ENCODE results near the gene RNASET2.
"Not testable (repeated sequence)": the region's sequence is repeated elsewhere in the genome, so short reads cannot be mapped to it uniquely, and the experiment has no call there.

Gene RNASET2

DNA sequence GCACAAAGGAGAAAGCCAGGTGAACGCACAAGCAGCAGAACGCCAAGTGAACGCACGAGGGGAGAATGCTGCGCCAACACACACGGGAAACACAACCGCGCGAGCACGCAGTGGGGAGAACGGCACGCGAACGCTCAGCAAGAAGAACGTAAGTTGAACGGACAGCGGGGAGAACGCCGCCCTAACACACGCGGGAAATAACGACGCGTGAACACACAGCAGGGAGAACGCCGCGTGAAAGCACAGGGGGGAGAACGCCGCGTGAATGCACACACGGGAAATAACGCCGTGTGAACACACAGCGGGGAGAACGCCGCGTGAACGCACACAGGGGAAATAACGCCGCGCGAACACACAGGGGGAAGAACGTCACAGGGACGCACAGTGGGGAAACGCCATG lies 54.7 kb downstream of the RNASET2 start:
- no peak for DNase-seq (ENCODE audit: low read depth, low spot score)
- Histone ChIP-seq H3K4me3 (no peak overlapping the region), H3K36me3 (ENCODE audit: insufficient read depth, low read length) (no peaks in the 10 kb centered on the region), H3K9me3 (ENCODE audit: low read depth, low read length) (no peaks in the 10 kb centered on the region), H3K27ac (no peak overlapping the region), H3K9ac (ENCODE audit: insufficient read length) (no peak overlapping the region)
- no peak for TF ChIP-seq FOXP2 (optimal IDR thresholded peaks at IDR 0.05; ENCODE audit: control extremely low read depth, extremely low read length, insufficient read depth)
- TF ChIP-seq POLR2AphosphoS5 (IDR thresholded peaks at IDR 0.05; ENCODE audit: borderline replicate concordance, low read depth, low read length): no peak
- no peak for TF ChIP-seq EZH2 (IDR thresholded peaks at IDR 0.05)

DNA sequence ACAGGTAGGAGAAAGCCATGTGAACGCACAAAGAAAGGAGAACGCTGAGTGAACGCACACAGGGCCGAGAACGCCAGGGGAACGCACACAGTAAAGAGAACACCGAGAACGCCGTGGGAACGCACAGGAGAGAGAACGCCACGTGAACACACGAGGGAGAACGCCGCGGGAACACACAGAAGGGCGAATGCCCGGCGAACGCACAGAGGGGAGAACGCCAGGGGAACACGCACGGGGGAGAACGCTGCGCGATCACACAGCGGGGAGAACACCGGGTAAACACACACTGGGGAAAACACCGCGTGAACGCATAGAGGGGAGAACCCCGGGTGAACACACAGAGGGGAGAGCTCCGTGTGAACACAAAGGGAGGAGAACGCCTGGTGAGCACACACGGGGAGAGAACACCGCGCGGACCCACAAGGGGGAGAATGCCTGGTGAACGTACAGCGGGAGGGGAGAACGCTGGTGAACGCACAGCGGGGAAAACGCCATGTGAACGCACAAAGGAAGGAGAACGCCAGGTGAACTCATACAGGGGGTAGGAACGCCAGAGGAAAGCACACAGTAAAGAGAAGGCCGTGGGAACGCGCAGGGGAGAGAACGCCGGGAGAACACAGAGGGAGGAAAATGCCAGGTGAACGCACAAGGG lies 55.3 kb downstream of the RNASET2 start:
- no peak overlapping the region for H3K4me3 ChIP-seq
- H3K36me3 ChIP-seq (ENCODE audit: insufficient read depth, low read length): no peaks in the 10 kb centered on the region
- no peak for TF ChIP-seq FOXP2 (optimal IDR thresholded peaks at IDR 0.05; ENCODE audit: control extremely low read depth, extremely low read length, insufficient read depth)
- TF ChIP-seq EZH2 (IDR thresholded peaks at IDR 0.05): no peak
- TF ChIP-seq POLR2AphosphoS5 (IDR thresholded peaks at IDR 0.05; ENCODE audit: borderline replicate concordance, low read depth, low read length): no peak
- H3K27ac ChIP-seq: no peak overlapping the region
- H3K9me3 ChIP-seq (ENCODE audit: low read depth, low read length): no peaks in the 10 kb centered on the region
- H3K9ac ChIP-seq (ENCODE audit: insufficient read length): no peak overlapping the region
- DNase-seq (ENCODE audit: low read depth, low spot score): no peak

DNA sequence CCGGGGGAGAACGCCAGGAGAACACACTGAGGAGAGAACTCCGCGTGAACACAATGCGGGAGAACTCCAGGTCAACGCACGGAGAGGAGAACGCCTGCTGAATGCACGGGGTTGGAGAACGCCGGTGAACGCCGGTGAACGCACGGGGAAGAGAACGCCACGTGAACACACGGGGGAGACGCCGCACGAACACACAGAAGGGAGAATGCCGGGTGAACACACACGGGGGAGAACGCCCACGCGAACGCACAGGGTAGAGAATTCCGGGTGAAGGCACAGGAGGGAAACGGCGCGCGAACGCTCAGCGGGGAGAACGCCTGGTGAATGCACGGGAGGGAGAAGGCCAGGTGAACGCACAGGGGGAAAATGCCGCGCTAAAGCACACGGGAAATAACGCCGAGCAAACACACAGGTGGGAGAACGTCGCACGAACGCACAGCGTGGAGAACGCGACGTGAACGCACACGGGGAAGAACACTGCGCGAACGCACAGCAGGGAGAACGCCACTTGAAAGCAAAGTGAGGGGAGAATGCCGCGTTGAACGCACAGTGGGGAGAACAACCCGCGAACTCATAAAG lies 56.1 kb downstream of the RNASET2 start:
- H3K36me3 ChIP-seq (ENCODE audit: insufficient read depth, low read length): no peaks in the 10 kb centered on the region
- DNase-seq (ENCODE audit: low read depth, low spot score): no peak

DNA sequence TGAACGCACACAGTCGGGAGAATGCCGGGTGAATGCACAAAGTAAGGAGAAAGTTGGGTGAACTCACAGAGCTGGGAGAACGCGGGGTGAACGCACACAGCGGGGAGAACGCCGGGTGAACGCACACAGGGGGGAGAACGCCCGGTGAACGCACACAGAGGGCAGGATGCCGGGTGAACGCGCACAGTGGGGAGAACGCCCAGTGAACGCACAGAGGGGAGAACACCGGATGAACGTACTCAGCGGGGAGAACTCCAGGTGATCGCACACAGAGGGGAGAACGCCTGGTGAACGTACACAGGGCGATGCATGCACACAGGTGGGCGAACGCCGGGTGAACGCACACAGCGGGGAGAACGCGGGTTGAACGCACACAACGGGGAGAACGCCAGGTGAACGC lies 57.4 kb downstream of the RNASET2 start:
- Histone ChIP-seq H3K36me3 (ENCODE audit: insufficient read depth, low read length) (no peaks in the 10 kb centered on the region), H3K4me3 (no peak overlapping the region), H3K27ac (no peak overlapping the region), H3K9ac (ENCODE audit: insufficient read length) (no peak overlapping the region), H3K9me3 (ENCODE audit: low read depth, low read length) (no peaks in the 10 kb centered on the region)
- TF ChIP-seq FOXP2 (optimal IDR thresholded peaks at IDR 0.05; ENCODE audit: control extremely low read depth, extremely low read length, insufficient read depth) (no peak), POLR2AphosphoS5 (IDR thresholded peaks at IDR 0.05; ENCODE audit: borderline replicate concordance, low read depth, low read length) (no peak), EZH2 (IDR thresholded peaks at IDR 0.05) (no peak)
- DNase-seq (ENCODE audit: low read depth, low spot score): no peak

More for the DNA sequence above, 56.1 kb downstream of the RNASET2 start:
- no peak overlapping the region for H3K4me3 ChIP-seq
- TF ChIP-seq POLR2AphosphoS5 (IDR thresholded peaks at IDR 0.05; ENCODE audit: borderline replicate concordance, low read depth, low read length) (no peak), EZH2 (IDR thresholded peaks at IDR 0.05) (no peak)
- H3K9me3 ChIP-seq (ENCODE audit: low read depth, low read length): no peaks in the 10 kb centered on the region
- H3K27ac ChIP-seq: no peak overlapping the region
- no peak overlapping the region for H3K9ac ChIP-seq (ENCODE audit: insufficient read length)

DNA sequence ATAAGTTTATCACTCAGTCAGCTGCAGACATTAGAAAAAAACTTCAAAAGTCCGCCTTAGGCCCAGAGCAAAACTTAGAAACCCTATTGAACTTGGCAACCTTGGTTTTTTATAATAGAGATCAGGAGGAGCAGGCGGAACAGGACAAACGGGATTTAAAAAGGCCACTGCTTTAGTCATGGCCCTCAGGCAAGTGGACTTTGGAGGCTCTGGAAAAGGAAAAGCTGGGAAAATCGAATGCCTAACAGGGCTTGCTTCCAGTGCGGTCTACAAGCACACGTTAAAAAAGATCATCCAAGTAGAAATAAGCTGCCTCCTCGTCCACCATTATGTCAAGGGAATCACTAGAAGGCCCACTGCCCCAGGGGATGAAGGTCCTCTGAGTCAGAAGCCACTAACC lies 61.7 kb downstream of the RNASET2 start:
- H3K9ac ChIP-seq (ENCODE audit: insufficient read length); DNase-seq (ENCODE audit: low read depth, low spot score); H3K27ac ChIP-seq; H3K9me3 ChIP-seq (ENCODE audit: low read depth, low read length); H3K36me3 ChIP-seq (ENCODE audit: insufficient read depth, low read length); H3K4me3 ChIP-seq: not testable (repeated sequence)

DNA sequence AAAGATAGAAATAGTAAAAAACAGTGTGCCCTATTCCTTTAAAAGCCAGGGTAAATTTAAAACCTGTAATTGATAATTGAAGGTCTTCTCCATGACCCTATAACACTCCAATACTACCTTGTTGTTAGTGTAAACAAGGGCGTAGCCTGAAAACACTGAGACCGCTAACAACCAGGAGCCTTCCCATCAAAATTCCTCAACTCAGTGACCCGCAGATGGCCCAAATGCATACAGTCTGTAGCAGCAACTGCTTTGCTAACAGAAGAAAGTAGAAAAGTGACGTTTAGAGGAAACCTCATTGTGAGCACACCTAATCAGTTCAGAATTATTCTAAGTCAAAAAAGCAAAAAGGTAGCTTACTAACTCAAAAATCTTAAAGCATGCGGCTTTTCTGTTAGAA lies 63.9 kb downstream of the RNASET2 start:
- H3K9ac ChIP-seq (ENCODE audit: insufficient read length): not testable (repeated sequence)

DNA sequence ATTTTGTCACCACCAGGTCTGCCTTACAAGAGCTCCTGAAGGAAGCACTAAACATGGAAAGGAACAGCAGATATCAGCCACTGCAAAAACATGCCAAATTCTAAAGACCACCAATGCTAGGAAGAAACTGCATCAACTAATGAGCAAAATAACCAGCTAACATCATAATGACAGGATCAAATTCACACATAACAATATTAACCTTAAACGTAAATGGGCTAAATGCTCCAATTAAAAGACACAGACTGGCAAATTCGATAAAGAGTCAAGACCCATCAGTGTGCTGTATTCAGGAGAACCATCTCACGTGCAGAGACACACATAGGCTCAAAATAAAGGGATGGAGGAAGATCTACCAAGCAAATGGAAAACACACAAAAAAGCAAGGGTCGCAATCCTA lies 69.6 kb downstream of the RNASET2 start:
- H3K36me3 ChIP-seq (ENCODE audit: insufficient read depth, low read length); H3K4me3 ChIP-seq; H3K27ac ChIP-seq; H3K9ac ChIP-seq (ENCODE audit: insufficient read length); DNase-seq (ENCODE audit: low read depth, low spot score); H3K9me3 ChIP-seq (ENCODE audit: low read depth, low read length): not testable (repeated sequence)

More for the DNA sequence above, 63.9 kb downstream of the RNASET2 start:
- not testable (repeated sequence) for H3K36me3 ChIP-seq (ENCODE audit: insufficient read depth, low read length); H3K9me3 ChIP-seq (ENCODE audit: low read depth, low read length); H3K27ac ChIP-seq; DNase-seq (ENCODE audit: low read depth, low spot score); H3K4me3 ChIP-seq

DNA sequence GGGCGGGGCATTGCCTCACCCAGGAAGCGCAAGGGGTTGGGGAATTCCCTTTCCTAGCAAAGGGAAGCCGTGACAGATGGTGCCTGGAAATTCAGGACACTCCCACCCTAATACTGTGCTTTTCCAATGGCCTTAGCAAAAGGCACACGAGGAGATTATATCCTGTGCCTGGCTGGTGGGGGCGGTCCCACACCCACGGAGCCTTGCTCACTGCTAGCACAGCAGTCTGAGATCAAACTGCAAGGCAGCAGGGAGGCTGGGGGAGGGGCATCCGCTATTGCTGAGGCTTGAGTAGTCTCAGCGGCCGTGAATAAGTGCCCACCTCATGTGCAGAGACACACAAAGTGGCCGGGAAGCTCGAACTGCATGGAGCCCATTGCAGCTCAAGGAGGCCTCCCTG lies 71.4 kb downstream of the RNASET2 start:
- not testable (repeated sequence) for H3K9me3 ChIP-seq (ENCODE audit: low read depth, low read length); H3K9ac ChIP-seq (ENCODE audit: insufficient read length); DNase-seq (ENCODE audit: low read depth, low spot score)

DNA sequence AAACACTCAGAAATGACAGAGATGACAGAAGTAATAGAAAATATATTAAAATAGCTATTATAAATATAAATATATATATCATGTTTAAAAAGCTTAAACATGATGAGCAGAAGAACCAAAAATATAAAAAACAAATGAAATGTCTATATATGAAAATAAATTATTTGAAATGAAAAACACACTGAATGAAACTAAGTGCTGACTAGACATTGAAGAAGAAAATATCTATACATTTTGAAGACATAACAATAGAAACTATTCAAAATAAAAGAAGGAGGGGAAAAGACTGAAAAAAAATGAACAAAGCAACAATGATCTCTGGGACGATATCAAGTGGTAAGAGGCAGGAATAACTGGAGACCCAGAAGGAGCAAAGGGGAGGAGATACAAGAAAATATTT lies 76.8 kb downstream of the RNASET2 start:
- H3K9me3 ChIP-seq (ENCODE audit: low read depth, low read length): no peaks in the 10 kb centered on the region; the same call in 1 of the 2 replicates
- no peaks in the 10 kb centered on the region for H3K36me3 ChIP-seq (ENCODE audit: insufficient read depth, low read length)
- H3K4me3 ChIP-seq: no peak overlapping the region
- DNase-seq (ENCODE audit: low read depth, low spot score): no peak
- H3K27ac ChIP-seq: no peak overlapping the region
- TF ChIP-seq EZH2 (IDR thresholded peaks at IDR 0.05): no peak
- TF ChIP-seq POLR2AphosphoS5 (IDR thresholded peaks at IDR 0.05; ENCODE audit: borderline replicate concordance, low read depth, low read length): no peak
- TF ChIP-seq FOXP2 (optimal IDR thresholded peaks at IDR 0.05; ENCODE audit: control extremely low read depth, extremely low read length, insufficient read depth): no peak
- no peak overlapping the region for H3K9ac ChIP-seq (ENCODE audit: insufficient read length)

More for the DNA sequence above, 71.4 kb downstream of the RNASET2 start:
- H3K27ac ChIP-seq; H3K4me3 ChIP-seq; H3K36me3 ChIP-seq (ENCODE audit: insufficient read depth, low read length): not testable (repeated sequence)

Data from SK-N-MC (cell line).